ENCODE data around the gene UCHL1. TPM values are rescaled to one million over a fixed set of nuclear protein-coding genes. Genes with fewer than 3 reads are reported as not detected.

The UCHL1 gene
- total RNA-seq, result 1 to 10 TPM in 3 of 6 experiments, under 1 TPM in 2, not detected in 1; 0.44 to 8.7 (median 1.6) TPM
- long read RNA-seq, partial matches to known transcripts, result 0 of 1 reads
- long read RNA-seq, other reads (novel, unspliced or antisense), result 0 of 1 reads

DNA sequence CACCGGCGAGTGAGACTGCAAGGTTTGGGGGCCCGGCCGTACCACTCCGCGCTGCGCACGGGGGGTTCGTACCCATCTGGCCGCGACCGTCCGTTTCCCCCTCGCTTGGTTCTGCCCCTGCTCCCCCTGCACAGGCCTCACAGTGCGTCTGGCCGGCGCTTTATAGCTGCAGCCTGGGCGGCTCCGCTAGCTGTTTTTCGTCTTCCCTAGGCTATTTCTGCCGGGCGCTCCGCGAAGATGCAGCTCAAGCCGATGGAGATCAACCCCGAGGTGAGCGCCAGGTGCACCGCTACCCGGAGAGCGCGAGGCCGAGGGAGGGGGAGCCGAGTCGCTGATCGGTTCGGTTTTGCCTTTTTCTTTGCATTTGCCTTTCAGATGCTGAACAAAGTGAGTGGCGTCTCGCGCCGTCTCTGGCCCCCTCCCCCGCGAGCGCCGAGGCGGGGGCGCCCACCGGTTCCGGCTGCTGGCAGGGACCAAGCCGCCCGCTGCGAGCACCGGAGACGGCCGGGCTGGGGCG, at the start of gene UCHL1:
Gene UCHL1, plus strand, starts transcription at position 189 of the 517 bp plus-strand sequence. Its CDS starts 49 bp downstream, at position 238.
- H3K27me3 ChIP-seq, result peaks cover 0 to 18% of the 10 kb centered on the region in 2 donors
- no peak within 1 kb of the TSS for H3K27ac ChIP-seq
- H3K36me3 ChIP-seq, result no peaks in the 10 kb centered on the region
- peak within 1 kb of the TSS; percentile 33 to 48 (median 42) for H3K4me3 ChIP-seq
- peak in 1 of 3 donors; percentile 21 for DNase-seq
- 5% methylated on average over 17 of the region's 55 CpGs for WGBS (ENCODE audit: insufficient coverage, low coverage, low lambda C conversion rate, missing lambda C conversion rate)
- H3K9me3 ChIP-seq, result no peaks in the 10 kb centered on the region
- H3K4me1 ChIP-seq, result peaks cover 0 to 13% (median 4%) of the 10 kb centered on the region in 4 donors
- intact Hi-C loops (cut with DNase I), result no loop called here
- TF ChIP-seq CTCF (IDR thresholded peaks at IDR 0.05) (no peak), POLR2A (IDR thresholded peaks at IDR 0.05) (no peak)
- peak; percentile 28 to 35 (median 31) for ATAC-seq

DNA sequence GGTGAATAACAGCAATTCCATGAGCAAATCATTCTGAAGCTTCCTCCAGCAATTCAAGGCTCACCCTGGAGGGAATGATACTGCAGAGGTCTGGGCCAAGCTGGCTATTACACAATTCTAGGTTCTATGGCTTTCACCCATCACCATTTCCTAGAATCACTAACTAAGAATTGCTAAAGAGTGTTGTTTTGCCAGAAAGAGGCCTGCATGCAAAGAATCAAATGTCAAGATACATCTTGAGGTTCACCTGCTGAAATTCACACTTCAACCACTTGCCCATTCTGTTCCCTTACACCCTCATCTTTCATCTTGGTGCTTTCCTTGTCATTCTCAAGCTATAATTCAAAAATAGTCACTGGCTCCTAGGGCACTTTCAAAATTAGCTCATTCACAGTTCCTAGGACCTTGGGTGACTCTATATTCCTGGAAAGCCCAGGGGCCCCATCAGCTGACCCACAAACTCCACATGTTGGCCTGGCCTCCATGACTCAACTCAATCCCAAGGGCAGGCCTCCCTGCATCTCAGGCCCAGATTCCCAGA, 49.4 kb upstream of the UCHL1 start:
- H3K36me3 ChIP-seq, result no peaks in the 10 kb centered on the region
- intact Hi-C loops (cut with DNase I), result no loop called here
- no peaks in the 10 kb centered on the region for H3K27me3 ChIP-seq
- H3K4me3 ChIP-seq, result no peak overlapping the region
- H3K4me1 ChIP-seq, result peaks cover 0 to 29% (median 10%) of the 10 kb centered on the region in 4 donors
- TF ChIP-seq CTCF (IDR thresholded peaks at IDR 0.05) (no peak), POLR2A (IDR thresholded peaks at IDR 0.05) (no peak)
- DNase-seq (no peak), ATAC-seq (peak in 3 of 4 donors; percentile 23 to 53 (median 26))
- H3K27ac ChIP-seq, result no peak overlapping the region
- no peaks in the 10 kb centered on the region for H3K9me3 ChIP-seq

- H3K4me1 ChIP-seq, result peaks cover 0 to 30% (median 10%) of the 10 kb centered on the region in 4 donors
- intact Hi-C loops (cut with DNase I), result no loop called here
- H3K9me3 ChIP-seq, result no peaks in the 10 kb centered on the region
- DNase-seq (peak; percentile 48 to 87 (median 71)), ATAC-seq (peak; percentile 61 to 80 (median 74))
- H3K4me3 ChIP-seq, result peak overlapping the region in 1 of 3 donors; percentile 17
- H3K27ac ChIP-seq, result peak overlapping the region in 2 of 3 donors; percentile 81 to 82
- no peaks in the 10 kb centered on the region for H3K27me3 ChIP-seq
- no peaks in the 10 kb centered on the region for H3K36me3 ChIP-seq
- no peak for TF ChIP-seq CTCF (IDR thresholded peaks at IDR 0.05)
- TF ChIP-seq POLR2A (IDR thresholded peaks at IDR 0.05), result no peak
- 34% methylated on average over 5 of the region's 5 CpGs for WGBS (ENCODE audit: insufficient coverage, low coverage, low lambda C conversion rate, missing lambda C conversion rate)
Observed at GRCh38 chr4:41209187-41209586, 47.5 kb upstream of the UCHL1 start.

- 31% methylated on average over 8 of the region's 9 CpGs for WGBS (ENCODE audit: insufficient coverage, low coverage, low lambda C conversion rate, missing lambda C conversion rate)
Observed at GRCh38 chr4:41209901-41210300, 46.8 kb upstream of the UCHL1 start.

More at GRCh38 chr4:41209901-41210300, 46.8 kb upstream of the UCHL1 start:
- peak; percentile 32 to 74 (median 72) for DNase-seq
- Histone ChIP-seq H3K4me1 (peaks cover 0 to 33% (median 10%) of the 10 kb centered on the region in 4 donors), H3K27ac (peak overlapping the region in 2 of 3 donors; percentile 81 to 82), H3K36me3 (no peaks in the 10 kb centered on the region), H3K9me3 (no peaks in the 10 kb centered on the region), H3K4me3 (peak overlapping the region in 1 of 3 donors; percentile 17), H3K27me3 (no peaks in the 10 kb centered on the region)
- intact Hi-C loops (cut with DNase I), result loop anchor here (5.0 kb wide), 2 partner anchors 63 to 288 kb away; no protein-coding TSS in a partner anchor
- peak; percentile 23 to 51 (median 39) for ATAC-seq
- TF ChIP-seq POLR2A (IDR thresholded peaks at IDR 0.05), result no peak
- TF ChIP-seq CTCF (IDR thresholded peaks at IDR 0.05), result no peak

Data from right lobe of liver (tissue), 6 donors.